NOMO-1 (cell line): ENCODE measurements around the gene GBF1.

ENCODE experiments used
- DNase-seq, 2 experiments: peaks; one replicate each; lab custom pipeline; 2025; ENCODE audit not compliant: unreplicated experiment in 2 of 2; lab: John Stamatoyannopoulos, UW

The GBF1 gene

GRCh38 chr10:102332772-102333171 is 87.4 kb downstream of the GBF1 start:
- no peak for DNase-seq

GRCh38 chr10:102334101-102334500 is 88.8 kb downstream of the GBF1 start:
- no peak for DNase-seq

- no peak for DNase-seq
Measured at GRCh38 chr10:102335184-102335583, 89.9 kb downstream of the GBF1 start.

GRCh38 chr10:102341038-102341688 is 95.8 kb downstream of the GBF1 start:
- no peak for DNase-seq

- DNase-seq = no peak
Measured at GRCh38 chr10:102342458-102342857, 97.1 kb downstream of the GBF1 start.

GRCh38 chr10:102342958-102343357 is 97.6 kb downstream of the GBF1 start:
- DNase-seq = no peak

- DNase-seq = no peak
Measured at GRCh38 chr10:102344067-102344466, 98.7 kb downstream of the GBF1 start.

- no peak for DNase-seq
Measured at GRCh38 chr10:102347236-102347828, 102.0 kb downstream of the GBF1 start.

- DNase-seq = peak; percentile 8 to 43
Measured at GRCh38 chr10:102352066-102352715, 106.9 kb downstream of the GBF1 start.

- DNase-seq = no peak
Measured at GRCh38 chr10:102354451-102354850, 109.1 kb downstream of the GBF1 start.

- DNase-seq = no peak
Measured at GRCh38 chr10:102358712-102359382, 113.5 kb downstream of the GBF1 start.

- DNase-seq = no peak
Measured at GRCh38 chr10:102367441-102367840, 122.1 kb downstream of the GBF1 start.

GRCh38 chr10:102368077-102368476 is 122.7 kb downstream of the GBF1 start:
- no peak for DNase-seq

- DNase-seq = no peak
Measured at GRCh38 chr10:102371295-102371694, 126.0 kb downstream of the GBF1 start.

GRCh38 chr10:102375250-102375649 is 129.9 kb downstream of the GBF1 start:
- DNase-seq = no peak

- DNase-seq = no peak
Measured at GRCh38 chr10:102375867-102376266, 130.5 kb downstream of the GBF1 start.

- DNase-seq = no peak
Measured at GRCh38 chr10:102376901-102377300, 131.6 kb downstream of the GBF1 start.

- no peak for DNase-seq
Measured at GRCh38 chr10:102379383-102379782, 134.1 kb downstream of the GBF1 start.

GRCh38 chr10:102381983-102382382 is 136.7 kb downstream of the GBF1 start:
- no peak for DNase-seq

GRCh38 chr10:102382871-102383270 is 137.5 kb downstream of the GBF1 start:
- no peak for DNase-seq

- DNase-seq = no peak
Measured at GRCh38 chr10:102384053-102384452, 138.7 kb downstream of the GBF1 start.
